ENCODE data around the gene QDPR. TPM values are rescaled to one million over a fixed set of nuclear protein-coding genes. Genes with fewer than 3 reads are reported as not detected.

Gene QDPR
- total RNA-seq, 1 donor from 2014 or later: 28.6 TPM

DNA sequence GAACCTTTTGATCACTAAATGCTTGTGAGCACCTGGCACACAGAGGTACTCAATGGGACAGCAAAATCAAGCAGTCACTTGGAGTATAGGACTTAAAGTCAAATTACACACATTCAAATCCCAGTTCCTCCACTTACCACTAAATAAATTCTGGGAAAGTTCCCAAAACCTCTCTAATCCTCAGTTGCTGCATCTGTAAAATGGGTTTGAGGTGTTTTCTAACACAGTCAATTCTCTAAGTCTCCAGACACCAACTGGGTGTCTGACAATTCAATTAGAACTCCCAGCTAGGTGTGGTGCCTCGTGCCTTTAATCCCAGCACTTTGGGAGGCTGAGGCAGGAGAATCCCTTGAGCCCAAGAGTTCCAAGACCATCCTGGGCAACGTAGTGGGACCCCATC, 19.0 kb downstream of the QDPR start:
- TF ChIP-seq, protein P1, sequence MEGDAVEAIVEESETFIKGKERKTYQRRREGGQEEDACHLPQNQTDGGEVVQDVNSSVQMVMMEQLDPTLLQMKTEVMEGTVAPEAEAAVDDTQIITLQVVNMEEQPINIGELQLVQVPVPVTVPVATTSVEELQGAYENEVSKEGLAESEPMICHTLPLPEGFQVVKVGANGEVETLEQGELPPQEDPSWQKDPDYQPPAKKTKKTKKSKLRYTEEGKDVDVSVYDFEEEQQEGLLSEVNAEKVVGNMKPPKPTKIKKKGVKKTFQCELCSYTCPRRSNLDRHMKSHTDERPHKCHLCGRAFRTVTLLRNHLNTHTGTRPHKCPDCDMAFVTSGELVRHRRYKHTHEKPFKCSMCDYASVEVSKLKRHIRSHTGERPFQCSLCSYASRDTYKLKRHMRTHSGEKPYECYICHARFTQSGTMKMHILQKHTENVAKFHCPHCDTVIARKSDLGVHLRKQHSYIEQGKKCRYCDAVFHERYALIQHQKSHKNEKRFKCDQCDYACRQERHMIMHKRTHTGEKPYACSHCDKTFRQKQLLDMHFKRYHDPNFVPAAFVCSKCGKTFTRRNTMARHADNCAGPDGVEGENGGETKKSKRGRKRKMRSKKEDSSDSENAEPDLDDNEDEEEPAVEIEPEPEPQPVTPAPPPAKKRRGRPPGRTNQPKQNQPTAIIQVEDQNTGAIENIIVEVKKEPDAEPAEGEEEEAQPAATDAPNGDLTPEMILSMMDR (IDR thresholded peaks at IDR 0.05; ENCODE audit: insufficient read depth, low read length, poor library complexity, severe bottlenecking): no peak
- H3K36me3 ChIP-seq (ENCODE audit: control insufficient read depth, insufficient read depth, low read length): peaks cover 5% of the 10 kb centered on the region
- H3K27me3 ChIP-seq (ENCODE audit: control insufficient read depth, insufficient read depth, low read length): no peaks in the 10 kb centered on the region
- no peak overlapping the region for H3K4me3 ChIP-seq (ENCODE audit: low read depth, low read length)
- DNase-seq (ENCODE audit: low read depth): no peak

DNA sequence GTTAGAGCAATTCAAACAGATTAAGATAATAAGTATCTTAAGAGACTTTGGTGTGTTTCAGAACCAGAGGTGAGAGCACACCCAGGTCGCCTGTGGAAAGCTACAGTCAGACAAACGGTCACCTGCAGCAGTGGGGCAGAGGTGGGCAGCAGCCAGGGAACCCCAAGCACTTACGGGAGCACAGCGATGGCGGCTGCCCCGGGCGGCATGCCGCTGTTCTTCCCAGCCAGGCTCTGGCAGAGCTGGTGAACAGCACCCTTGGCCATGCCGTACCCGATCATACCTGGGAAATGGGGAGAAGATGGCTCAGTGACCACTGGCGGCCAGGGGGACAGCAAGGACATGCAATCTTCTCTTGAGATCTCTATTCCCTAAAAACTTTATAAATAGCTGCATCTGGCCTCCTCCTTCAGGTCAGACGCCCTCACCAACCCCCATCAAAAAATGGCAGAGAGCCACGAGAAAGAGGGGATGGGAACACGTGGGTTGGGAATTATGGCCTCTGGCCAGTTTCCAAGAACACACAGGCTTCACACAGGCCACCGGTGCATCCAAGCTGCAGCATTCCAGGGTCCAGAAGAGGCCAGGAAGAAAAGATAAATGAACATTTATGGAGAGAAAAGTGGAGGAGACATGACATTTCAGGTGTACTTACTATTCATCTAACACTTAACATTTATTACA, 19.7 kb downstream of the QDPR start:
- no peaks in the 10 kb centered on the region for H3K27me3 ChIP-seq (ENCODE audit: control insufficient read depth, insufficient read depth, low read length)
- no peak overlapping the region for H3K4me3 ChIP-seq (ENCODE audit: low read depth, low read length)
- no peak for DNase-seq (ENCODE audit: low read depth)
- TF ChIP-seq, protein P1 (IDR thresholded peaks at IDR 0.05; ENCODE audit: insufficient read depth, low read length, poor library complexity, severe bottlenecking): no peak
- peaks cover 5% of the 10 kb centered on the region for H3K36me3 ChIP-seq (ENCODE audit: control insufficient read depth, insufficient read depth, low read length)

GRCh38 chr4:17491196-17491595, 20.7 kb downstream of the QDPR start:
- TF ChIP-seq, protein P1 (IDR thresholded peaks at IDR 0.05; ENCODE audit: insufficient read depth, low read length, poor library complexity, severe bottlenecking): no peak

DNA sequence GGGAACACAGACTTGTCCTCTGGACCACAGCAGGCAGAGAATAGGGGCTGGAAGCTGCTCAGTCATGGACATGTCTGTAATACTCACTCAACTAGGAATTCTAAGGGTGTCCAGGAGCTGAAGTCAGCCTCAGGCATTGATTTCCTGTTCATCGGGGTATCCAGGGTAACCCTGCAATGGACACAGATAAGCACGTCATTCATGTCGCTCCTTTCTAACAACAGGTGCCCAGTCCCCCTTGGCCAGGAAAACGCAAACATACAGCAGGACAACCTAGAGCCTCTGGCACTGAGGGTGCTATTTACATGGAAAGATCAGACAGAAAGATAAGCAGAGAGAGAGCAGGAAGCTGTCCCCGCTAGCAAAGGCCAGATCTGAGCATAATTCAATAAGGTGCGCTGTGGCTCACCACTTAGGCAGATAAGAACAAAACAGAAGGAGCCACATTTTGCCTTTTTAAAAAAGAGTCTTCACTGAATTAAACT, 21.3 kb downstream of the QDPR start:
- peaks cover 5% of the 10 kb centered on the region for H3K36me3 ChIP-seq (ENCODE audit: control insufficient read depth, insufficient read depth, low read length)

More at GRCh38 chr4:17491196-17491595, 20.7 kb downstream of the QDPR start:
- Histone ChIP-seq H3K27me3 (ENCODE audit: control insufficient read depth, insufficient read depth, low read length) (no peaks in the 10 kb centered on the region), H3K36me3 (ENCODE audit: control insufficient read depth, insufficient read depth, low read length) (peaks cover 5% of the 10 kb centered on the region), H3K4me3 (ENCODE audit: low read depth, low read length) (no peak overlapping the region)
- no peak for DNase-seq (ENCODE audit: low read depth)

GRCh38 chr4:17489721-17490120, 22.2 kb downstream of the QDPR start:
- Histone ChIP-seq H3K27me3 (ENCODE audit: control insufficient read depth, insufficient read depth, low read length) (no peaks in the 10 kb centered on the region), H3K4me3 (ENCODE audit: low read depth, low read length) (no peak overlapping the region), H3K36me3 (ENCODE audit: control insufficient read depth, insufficient read depth, low read length) (peaks cover 5% of the 10 kb centered on the region)
- TF ChIP-seq, protein P1 (IDR thresholded peaks at IDR 0.05; ENCODE audit: insufficient read depth, low read length, poor library complexity, severe bottlenecking): no peak
- no peak for DNase-seq (ENCODE audit: low read depth)

More for the DNA sequence above, 21.3 kb downstream of the QDPR start:
- DNase-seq (ENCODE audit: low read depth): no peak
- Histone ChIP-seq H3K27me3 (ENCODE audit: control insufficient read depth, insufficient read depth, low read length) (no peaks in the 10 kb centered on the region), H3K4me3 (ENCODE audit: low read depth, low read length) (no peak overlapping the region)
- TF ChIP-seq, protein P1 (IDR thresholded peaks at IDR 0.05; ENCODE audit: insufficient read depth, low read length, poor library complexity, severe bottlenecking): no peak

GRCh38 chr4:17489123-17489522, 22.8 kb downstream of the QDPR start:
- TF ChIP-seq, protein P1 (IDR thresholded peaks at IDR 0.05; ENCODE audit: insufficient read depth, low read length, poor library complexity, severe bottlenecking): no peak
- Histone ChIP-seq H3K4me3 (ENCODE audit: low read depth, low read length) (no peak overlapping the region), H3K36me3 (ENCODE audit: control insufficient read depth, insufficient read depth, low read length) (peaks cover 5% of the 10 kb centered on the region), H3K27me3 (ENCODE audit: control insufficient read depth, insufficient read depth, low read length) (no peaks in the 10 kb centered on the region)
- no peak for DNase-seq (ENCODE audit: low read depth)

Measured in kidney epithelial cell (primary cell).